GM03348 (cell line): ENCODE results near the gene RPS6KA2.

ENCODE experiments used
- DNase-seq: peaks from one replicate; pipeline ENCODE4 v3.0.0; 2012; ENCODE audit warnings: low spot score

RPS6KA2 gene

GRCh38 chr6:166627033-166627874 lies at the start of gene RPS6KA2:
TSS of gene RPS6KA2 (minus strand) at chr6:166627251. CDS start at chr6:166627019, 232 bp downstream.
- peak; percentile 99 for DNase-seq

- no peak for DNase-seq
Observed at GRCh38 chr6:166676270-166676860, 49.3 kb upstream of the RPS6KA2 start.

GRCh38 chr6:166675736-166676135 lies 48.7 kb upstream of the RPS6KA2 start:
- no peak for DNase-seq

GRCh38 chr6:166673309-166673708 lies 46.3 kb upstream of the RPS6KA2 start:
- no peak for DNase-seq

GRCh38 chr6:166672624-166673206 lies 45.7 kb upstream of the RPS6KA2 start:
- DNase-seq: no peak

- no peak for DNase-seq
Observed at GRCh38 chr6:166672146-166672545, 45.1 kb upstream of the RPS6KA2 start.

GRCh38 chr6:166671434-166672081 lies 44.5 kb upstream of the RPS6KA2 start:
- no peak for DNase-seq

- no peak for DNase-seq
Observed at GRCh38 chr6:166670894-166671293, 43.8 kb upstream of the RPS6KA2 start.

GRCh38 chr6:166670013-166670412 lies 43.0 kb upstream of the RPS6KA2 start:
- DNase-seq: no peak

- no peak for DNase-seq
Observed at GRCh38 chr6:166667796-166668610, 41.0 kb upstream of the RPS6KA2 start.

GRCh38 chr6:166664135-166664534 lies 37.1 kb upstream of the RPS6KA2 start:
- no peak for DNase-seq

- no peak for DNase-seq
Observed at GRCh38 chr6:166663568-166663967, 36.5 kb upstream of the RPS6KA2 start.

GRCh38 chr6:166662690-166663089 lies 35.6 kb upstream of the RPS6KA2 start:
- DNase-seq: no peak

- no peak for DNase-seq
Observed at GRCh38 chr6:166661327-166662085, 34.5 kb upstream of the RPS6KA2 start.

- no peak for DNase-seq
Observed at GRCh38 chr6:166660157-166660688, 33.2 kb upstream of the RPS6KA2 start.

- DNase-seq: no peak
Observed at GRCh38 chr6:166659581-166659980, 32.5 kb upstream of the RPS6KA2 start.

- DNase-seq: no peak
Observed at GRCh38 chr6:166658792-166659150, 31.7 kb upstream of the RPS6KA2 start.

- no peak for DNase-seq
Observed at GRCh38 chr6:166658115-166658791, 31.2 kb upstream of the RPS6KA2 start.

- no peak for DNase-seq
Observed at GRCh38 chr6:166657531-166657930, 30.5 kb upstream of the RPS6KA2 start.
